Activated CD4-positive, CD25-positive, alpha-beta regulatory T cell treated with anti-CD3 and anti-CD28 coated beads, Interleukin-2, amount 50 U/mL, for 16 hours (primary cell): ENCODE data around the gene ZNF189.

Source experiments
- DNase-seq: peaks from one replicate; pipeline ENCODE4 v3.0.0-alpha.2; 2020; ENCODE audit warnings: low read depth, low spot score

Gene ZNF189

DNA sequence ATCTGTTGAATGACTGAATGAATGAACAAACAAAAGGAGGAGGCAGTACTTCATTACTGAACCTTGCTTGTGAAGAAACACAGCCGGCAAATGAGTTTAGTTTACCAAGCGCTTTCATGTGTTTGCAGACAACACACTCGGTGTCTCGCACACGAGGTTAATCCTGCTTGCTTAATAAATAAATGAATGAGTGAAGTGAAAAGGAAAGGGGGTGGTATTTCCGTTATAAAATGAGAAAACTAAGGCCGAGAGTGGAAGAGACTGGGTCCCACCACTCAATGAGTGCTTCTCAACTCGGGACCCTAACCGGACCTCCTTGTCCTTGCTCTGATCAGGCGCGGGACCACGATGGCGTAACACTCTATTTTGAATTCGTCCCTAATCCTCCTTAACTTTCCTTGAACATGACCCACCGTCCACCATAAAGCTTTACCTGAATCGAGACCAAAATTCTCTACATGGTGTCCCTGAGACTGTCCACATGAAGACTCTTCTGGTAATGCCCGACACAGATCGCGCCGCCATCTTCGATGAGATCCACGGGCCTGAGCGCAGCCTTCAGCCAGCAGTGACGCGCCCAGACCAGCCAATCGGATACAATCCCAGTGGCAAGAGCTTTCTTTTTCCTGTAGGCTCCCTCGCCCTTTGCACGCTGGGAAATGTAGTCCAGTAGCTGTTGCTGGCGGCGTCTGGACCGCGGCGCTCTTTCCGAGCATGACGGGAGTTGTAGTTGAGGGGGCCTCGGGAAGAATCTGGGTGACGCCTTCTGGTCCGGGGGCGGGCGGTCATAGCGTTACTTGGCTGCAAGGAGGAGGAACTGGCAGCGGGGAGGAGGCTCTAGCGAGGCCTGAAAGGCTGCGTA is at the start of gene ZNF189, which contains the start of gene MRPL50:
TSS of gene ZNF189 (plus strand) at position 784 of the 862 bp plus-strand sequence. CDS start 306 bp downstream, outside the sequence.
TSS of gene MRPL50 (minus strand) at position 551 of the 862 bp plus-strand sequence. CDS start at position 525, 26 bp downstream.
- DNase-seq: peak; percentile 94

DNA sequence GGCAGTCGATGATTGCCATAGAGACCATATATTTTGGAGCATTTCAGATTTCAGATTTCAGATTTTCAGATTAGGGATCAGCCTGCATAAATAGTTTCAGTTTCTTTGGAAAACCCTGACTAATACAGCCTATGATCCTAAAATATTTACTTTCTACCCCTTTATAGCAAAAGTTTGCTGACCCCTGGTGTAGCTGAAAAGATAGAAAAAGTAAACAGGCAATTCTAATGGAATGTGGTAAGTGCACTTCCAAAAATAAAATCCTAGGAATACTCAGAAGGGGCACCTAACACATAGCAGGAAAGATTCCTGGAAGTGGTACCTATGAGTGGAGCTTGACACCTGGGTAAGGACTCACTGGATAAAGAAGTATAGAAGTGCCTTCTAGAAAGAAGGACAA is 48.4 kb upstream of the ZNF189 start:
- DNase-seq: no peak

DNA sequence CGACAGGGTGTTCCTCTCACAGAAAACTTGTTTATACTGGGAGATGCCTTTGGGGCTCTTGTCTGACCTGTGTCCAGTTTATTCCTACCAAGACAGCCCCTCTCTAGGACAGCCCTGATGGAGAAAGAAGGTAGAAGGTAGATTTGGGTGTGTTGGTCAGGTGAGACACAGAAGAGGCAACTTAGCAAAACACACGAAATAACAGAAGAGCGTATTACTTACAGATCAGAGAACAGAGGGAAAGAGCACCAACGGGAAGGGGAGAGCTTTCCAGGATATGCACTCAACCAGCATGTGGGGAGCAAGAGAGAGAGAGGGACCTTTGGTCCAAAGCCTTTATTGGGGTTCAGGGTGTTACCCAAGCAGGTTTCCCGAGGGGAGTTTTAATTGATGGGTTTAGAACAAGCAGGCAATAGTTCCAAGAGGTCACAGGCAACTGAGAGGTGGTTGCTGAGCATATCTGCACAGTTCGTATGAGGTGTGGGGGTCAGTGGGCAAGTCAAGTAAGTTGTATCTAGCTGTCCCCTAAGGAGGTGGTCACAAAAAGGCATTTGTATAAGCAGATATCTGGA is 45.7 kb upstream of the ZNF189 start:
- DNase-seq: no peak

DNA sequence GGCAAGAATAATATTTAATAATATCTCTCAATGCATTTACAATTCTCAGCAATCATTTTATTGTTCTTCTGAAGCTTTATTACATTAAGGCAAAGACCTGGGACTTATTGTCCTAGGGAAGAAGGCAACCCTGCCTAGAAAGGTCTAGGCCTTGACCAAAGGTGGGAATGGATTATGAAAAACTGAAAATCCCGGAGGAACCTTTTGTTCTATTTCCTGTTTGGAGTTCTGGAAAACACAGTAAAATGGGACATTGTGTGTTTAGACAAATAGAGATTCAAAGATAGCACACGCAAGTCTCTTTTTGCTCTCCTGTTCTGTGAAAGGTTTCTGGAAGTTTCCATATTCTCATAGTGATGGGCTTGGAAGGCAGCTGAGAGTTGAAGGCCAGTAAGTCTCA is 45.0 kb upstream of the ZNF189 start:
- no peak for DNase-seq

DNA sequence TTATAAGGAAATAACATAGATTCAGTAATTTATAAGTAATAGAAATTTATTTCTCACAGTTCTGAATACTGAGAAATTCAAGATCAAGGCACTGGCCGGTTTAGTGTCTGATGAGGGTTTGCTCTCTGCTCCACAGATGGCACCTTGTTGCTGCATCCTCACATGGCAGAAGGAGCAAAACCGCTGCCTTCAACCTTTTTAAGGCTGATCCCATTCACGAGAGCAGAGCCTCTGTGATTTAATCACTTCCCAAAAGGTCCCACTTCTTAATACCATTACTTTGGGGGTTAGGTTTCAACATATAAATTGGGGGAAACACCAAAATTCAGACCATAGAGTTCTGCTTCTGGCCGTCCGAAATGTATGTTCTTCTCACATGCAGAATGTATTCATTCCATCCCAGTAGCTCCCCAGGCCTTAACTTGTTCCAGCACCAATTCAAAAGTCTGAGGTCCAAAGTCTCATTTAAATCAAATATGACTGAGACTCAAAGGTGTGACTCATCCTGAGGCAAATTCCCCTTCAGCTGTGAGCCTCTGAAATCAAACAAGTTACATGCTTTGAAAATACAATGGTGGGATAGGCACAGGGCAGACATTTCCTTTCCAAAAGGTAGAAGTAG is 44.4 kb upstream of the ZNF189 start:
- DNase-seq: no peak

DNA sequence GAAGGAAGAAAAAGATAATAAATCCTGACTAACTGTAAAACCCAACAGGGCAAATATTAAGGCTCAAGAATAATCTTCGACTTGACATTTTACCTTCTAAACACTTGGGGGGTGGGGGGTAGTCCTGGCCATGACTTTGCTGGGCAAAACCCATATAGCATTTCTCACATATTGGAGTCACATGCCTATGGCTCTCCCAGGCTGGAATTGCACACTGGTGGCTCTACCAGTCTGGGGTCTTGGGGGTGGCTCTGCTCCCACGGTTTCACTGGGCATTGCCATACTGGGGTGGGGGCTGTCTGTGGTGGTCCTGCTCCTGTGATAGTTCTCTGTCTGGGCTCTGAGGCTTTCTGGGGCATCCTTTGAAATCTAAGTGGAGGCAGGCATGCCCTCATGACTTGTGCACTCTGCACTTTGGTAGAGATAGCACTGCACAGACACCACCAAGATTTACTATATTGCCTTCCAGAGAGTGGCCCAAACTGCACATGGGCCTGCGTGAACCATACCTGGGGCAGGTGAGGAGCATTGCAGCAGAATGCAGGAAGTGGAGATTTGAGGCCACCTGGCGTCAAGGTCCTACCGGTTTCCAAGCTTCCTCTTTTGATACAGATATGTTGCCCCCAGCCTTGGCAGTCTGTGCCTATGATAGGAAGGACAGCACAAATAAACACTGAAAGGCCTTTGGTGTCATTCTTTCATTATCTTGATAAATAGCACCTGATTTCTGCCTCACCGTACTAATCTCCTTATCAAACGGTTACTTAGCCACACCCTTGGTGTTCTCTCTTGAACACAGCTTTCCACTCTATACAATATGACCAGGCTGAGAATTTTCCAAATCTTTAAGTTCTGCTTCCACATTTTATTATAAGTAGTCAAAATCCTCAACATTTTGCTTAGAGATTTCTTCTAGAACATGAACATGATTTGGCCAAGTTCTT is 43.6 kb upstream of the ZNF189 start:
- no peak for DNase-seq

DNA sequence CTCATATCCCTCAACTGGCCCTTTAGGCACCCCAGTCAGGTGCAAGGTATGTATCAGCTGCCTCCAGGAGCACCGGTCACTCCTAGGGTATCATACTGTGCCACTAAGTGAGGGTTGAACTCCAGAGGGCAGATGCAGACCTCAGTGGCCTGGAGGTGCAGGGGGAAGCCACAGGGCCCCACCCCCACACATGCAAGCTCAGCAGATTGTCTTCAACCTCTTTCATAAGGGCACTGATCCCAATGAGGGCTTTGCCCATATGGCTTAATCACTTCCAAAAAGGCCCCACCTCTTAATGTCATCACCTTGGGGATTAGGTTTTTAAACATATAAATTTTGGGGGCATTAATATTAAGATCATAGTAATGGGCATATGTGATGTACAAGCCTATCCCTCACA is 42.0 kb upstream of the ZNF189 start:
- no peak for DNase-seq

DNA sequence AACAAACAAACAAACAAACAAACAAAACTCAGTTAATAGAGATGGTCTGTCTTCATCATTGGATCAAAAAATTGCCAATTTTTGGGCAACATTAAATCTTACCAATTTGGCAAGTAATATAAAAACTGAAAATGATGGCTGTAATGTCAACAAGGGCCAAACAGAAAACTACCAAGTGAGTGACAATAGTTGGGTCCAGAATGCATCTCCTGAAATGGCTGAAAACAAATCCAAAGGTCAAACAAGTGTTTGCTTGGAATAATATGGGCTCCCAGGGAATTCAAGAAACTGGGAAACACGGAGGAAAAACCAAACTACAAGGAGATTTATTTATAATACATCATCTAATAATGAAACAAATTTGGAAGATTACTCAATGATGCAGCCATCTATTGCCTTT is 39.0 kb upstream of the ZNF189 start:
- no peak for DNase-seq

DNA sequence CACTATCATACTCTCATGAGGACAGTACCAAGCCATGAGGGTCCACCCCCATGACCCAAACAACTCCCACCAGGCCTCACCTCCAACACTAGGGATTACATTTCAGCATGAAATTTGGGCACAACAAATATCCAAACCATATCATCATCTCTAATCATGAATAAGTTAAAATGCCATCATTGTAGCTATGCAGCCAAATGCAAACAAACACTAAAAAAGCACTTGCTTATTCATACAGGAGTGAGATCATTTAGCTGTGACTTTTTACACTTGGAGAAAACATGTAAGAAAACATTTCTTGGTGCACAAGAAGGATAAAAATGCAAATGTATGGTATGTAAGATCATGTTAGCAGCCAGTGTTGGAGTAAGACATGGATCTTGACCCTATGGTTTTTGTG is 38.0 kb upstream of the ZNF189 start:
- DNase-seq: no peak

DNA sequence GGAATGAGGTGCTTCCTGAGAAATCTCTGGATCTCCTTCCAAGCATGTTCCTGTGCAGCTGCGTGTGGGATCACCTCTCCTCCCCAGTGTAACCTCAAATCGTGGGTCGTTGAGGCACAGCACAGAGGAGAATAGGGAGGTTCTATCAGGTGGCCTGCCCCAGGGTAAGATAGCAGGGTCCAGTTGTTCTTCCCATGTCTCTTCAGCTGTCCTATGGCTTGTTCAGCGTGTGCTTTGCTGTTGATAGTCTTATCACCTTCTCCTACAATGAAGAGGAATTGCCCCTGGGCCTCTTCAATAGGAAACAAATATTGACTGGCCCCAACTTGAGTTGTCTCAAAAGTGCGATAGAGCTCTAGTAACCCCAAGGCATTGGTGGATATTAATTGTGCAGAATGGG is 36.2 kb upstream of the ZNF189 start:
- DNase-seq: no peak

DNA sequence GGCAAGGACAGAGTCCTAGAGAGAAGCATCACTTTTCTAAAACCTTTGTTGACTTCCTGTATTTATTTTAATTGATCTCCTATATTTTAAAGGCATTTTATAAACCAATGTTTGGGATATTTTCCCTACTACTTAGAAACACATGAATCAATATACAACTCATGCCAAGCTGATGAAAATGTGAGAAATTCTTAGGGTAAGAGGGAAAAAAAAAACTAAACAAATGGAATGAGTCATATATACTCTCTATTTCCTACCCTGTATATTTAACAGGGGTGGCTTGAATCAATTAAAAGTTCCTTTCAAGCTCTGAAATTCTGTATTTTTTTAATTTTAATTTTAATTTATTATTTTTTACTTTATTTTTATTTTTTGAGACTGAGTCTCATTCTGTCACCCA is 33.5 kb upstream of the ZNF189 start:
- DNase-seq: no peak

DNA sequence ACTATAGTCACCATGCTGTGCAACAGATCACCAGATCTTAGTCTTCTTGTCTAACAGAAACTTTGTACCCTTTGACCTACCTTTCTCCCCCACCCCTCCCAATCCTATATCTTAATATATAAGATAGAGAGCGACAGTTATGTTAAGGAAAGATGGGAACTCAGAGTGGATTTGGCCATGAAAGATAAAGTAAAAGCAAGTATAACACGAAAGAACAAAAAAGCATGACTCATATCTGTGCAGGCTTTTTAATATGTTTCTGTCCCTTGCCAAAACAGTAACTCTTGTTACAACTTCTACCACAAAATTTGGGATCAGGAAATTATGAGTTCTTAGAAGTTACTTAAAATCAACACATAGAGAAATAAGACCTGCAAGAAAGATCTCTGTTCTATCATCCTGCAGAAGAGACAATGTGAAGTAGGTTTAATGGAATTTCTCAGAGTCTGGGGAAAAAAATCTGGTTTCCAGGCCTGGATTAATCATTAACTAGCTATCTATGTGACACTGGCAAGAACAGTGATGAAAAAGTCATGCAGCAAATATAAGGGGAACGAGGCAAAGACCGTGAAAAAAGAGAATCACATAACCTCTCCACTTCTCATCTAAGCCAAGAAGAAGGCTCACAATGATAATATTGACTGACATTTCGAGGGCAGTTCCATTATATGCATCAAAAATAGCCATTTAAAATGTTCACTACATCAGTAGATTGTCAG is 32.5 kb upstream of the ZNF189 start:
- no peak for DNase-seq

DNA sequence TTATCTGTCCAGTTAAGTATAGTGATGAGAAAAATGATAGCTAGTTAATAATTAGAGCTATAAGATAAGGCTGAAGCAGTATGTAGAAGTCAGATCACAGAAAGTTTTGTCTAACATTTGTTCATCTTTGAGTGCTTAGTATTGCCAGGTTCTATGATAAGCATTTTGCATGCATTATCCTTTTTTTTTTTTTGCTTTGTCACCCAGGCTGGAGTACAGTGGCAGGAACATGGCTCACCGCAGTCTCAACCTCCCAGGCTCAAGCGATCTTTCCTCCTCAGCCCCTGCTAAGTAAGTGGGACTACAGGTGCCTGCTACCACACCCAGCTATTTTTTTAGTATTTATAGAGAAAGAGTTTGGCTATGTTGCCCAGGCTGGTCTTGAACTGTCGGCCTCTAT is 31.3 kb upstream of the ZNF189 start:
- DNase-seq: no peak

DNA sequence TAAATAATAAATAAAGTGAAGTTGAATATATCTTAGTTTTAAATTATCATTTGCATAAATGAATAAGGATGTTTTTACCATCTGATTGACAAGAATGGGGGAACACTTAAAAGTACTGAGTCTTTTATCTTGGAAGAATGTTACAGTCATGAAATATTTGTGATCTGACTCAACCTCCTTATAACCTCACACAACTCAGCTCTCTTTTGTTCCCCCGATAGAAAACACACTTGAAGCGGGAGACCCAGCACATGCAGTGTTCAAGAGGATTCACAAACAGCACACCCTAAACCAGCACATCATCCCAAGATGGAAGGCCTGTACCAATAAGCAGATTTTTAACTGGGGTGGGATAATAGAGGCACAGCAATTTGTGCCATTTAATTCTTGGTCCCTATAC is 29.4 kb upstream of the ZNF189 start:
- no peak for DNase-seq

DNA sequence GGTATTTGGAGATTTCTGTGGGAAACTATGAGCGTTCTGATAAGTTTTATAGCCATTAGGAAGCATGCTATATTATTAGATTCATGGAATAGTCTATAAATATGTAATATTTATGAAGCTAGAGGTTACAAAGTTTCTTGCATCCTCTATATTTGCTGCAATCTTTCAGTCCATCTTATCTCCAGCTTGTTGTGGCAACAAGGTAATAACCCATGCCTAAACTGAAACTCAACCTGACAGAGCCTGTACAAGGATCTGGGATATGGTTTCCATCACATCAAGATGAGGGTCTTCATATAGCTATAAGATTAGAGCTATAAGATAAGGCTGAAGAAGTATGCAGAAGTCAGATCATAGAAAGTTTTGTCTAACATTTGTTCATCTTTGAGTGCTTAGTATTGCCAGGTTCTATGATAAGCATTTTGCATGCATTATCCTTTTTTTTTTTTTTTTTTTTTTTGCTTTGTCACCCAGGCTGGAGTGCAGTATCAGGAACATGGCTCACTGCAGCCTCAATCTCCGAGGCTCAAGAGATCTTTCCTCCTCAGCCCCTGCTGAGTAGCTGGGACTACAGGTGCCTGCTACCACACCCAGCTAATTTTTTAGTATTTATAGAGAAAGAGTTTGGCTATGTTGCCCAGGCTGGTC is 28.6 kb upstream of the ZNF189 start:
- DNase-seq: no peak

DNA sequence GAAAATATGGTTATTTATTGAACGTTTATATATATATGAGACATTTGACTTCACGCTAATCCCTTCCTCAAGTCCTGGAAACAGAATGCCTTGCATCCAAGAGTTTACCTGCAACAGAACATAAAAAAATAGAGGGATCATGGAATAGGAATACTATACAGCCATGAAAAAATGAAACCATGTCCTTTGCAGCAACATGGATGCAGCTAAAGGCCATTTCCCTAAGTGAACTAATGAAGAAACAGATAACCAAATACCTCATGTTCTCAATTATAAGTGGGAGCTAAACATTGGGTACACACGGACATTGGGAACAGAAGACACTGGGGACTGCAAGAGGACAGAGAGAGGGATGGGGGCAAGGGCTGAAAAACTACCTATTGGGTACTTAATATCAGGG is 26.8 kb upstream of the ZNF189 start:
- DNase-seq: no peak

DNA sequence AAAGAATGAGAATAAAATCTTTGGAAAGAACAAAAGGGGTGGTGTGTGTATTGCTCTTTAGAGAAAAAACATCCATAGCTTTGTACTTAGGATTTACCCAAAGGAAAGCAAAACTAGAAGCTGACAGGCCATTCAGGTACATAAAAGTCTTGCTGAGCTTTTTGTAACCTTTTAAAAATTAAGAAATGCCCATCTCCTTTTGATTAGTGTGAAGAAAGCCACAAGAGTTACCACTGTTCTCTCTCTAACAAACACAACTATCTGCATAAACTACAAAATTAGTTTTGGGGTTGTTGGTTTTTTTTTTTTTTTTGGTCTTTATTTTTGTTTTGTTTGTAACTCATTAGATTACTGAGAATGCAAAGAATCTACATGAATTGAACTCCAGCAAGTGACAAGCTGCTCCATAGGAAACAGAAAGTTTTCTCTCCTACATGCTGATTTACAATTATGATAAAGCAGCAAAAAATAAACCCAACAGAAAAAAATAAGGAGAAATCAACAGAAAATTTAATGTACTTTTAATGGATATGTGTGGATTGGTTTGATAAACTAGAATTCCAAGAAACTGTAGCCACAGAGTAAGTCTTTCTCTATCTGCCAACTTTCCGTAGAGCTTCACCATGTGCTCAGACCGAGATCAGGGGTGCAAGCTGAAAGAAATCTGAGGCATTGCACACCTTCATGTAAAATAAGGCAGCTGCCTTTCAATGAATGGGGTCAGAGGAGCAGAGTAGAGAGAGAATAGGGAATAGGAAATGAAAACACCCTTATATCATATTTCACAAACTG is 26.1 kb upstream of the ZNF189 start:
- DNase-seq: no peak

DNA sequence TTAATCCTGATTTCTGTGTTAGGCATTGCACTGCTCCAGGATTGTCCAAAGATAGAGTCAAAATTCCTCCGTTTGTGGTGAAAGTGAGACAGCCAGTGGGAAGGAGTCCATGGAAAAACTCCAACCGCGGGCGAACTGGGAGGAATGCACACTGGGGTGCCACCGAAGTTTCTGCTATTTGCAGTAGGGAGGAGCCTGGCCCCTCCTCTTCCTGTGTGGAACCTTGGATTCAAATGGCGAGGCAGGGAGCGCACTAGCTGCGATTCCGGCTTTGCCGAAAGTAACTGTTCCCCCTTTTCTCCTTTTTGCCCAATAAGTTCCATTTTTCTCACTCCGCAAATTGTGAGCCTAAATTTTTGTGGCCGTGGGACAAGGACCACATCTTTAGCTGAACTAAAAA is 23.1 kb upstream of the ZNF189 start:
- no peak for DNase-seq

DNA sequence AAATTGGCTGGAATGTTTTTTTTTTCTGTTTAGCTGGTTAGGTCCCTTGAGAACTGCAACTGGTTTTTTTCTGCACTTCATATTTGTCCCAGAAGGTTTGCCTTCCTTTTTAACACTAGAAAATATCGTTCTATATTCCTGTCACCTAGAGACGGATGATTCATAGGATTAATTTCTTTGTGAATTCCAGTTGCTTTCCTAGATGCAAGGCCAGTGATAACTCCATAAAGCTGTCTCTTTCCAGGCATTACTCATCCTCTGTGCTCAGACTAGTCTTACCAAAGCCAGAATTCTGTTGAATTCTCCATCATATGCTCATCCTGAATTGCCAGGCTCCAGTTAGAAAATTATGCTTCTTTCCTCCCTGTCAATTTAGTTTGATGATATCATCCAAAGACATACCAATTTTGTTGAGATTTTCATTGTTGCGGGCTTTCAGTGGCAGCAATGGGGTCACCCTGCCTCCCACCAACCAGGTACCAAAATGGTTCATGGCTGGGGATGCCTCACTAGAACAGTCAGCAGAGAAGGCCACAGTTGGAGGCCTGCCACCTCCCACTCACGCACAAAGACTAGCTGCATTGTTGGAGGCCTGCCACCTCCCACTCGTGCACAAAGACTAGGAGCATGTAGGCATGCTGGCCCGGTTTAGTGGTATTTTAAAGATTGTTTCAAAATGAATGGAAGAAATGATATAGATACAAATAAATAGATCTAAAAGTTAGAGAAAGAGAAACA is 22.4 kb upstream of the ZNF189 start:
- no peak for DNase-seq
